HG03378 (cell line): Measurements from ENCODE around the gene BTBD6.

Experiments used
- ATAC-seq: cut with Tn5 transposase; IDR thresholded peaks from one replicate; pipeline ENCODE4 v1.9.1; 2021; ENCODE audit warnings: mild to moderate bottlenecking, moderate library complexity; ENCODE audit not compliant: unreplicated experiment

The BTBD6 gene

DNA sequence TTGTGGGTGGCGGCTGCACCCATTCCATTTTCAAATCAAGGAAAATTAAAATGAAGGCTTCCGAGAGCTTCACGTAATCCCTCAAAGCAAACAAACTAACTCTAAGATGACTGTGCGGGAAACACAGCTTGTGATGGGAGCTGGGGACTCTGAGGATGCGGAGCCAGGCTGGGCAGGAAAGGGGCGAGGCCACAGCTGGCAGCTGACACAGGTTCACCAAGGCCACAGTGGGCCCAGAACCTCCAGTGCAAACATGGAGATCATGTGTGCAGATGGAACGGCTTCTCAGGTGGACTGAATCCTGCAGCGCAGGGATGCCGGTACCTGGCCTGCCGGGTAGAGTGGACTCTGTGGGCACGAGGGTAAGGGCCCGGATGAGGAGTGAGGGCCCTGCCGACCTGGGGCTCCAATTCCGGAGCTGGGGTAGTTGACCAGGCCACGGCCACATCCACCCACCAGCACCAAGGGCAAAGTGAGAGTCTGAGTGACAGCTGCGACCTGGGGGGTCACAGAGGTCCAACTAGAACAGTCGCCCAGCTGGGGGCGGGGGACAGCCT is 19.2 kb upstream of the BTBD6 start:
- ATAC-seq, result no peak

DNA sequence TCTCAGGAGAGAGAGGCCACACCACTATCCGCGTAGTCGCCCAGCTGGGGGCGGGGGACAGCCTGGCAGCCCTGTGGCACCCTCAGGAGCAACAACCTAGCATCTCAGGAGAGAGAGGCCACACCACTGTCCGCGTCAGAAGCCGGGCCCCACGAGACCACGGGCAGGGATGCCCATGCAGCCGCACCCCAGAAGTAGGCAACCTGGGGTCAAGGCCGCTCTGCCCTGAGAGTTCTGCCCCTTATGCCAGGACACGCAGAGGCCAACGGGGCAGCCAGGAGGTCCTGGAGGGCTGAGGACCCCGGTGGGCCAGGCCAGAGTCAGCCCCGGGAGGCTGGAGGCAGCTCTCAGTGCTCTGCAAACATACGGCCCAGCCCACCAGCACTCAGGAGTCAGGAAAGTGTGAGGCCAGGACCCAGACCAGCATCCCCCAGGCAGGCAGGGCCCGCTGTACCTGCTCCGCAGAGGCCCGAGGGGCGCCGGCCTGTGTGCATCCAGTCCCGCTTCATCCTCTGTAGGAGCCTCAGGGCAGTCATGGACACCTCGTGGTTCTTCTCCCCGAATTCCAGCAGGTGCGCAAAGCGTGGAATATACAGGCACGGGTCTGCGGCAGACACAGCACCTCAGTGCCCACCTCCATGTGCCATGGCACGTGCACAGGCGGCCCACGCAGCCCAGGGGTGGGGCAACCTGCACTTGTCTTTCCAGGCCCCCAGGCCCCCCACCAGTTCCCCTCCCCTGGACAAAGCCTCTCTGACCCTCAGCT is 7.3 kb upstream of the BTBD6 start:
- no peak for ATAC-seq

DNA sequence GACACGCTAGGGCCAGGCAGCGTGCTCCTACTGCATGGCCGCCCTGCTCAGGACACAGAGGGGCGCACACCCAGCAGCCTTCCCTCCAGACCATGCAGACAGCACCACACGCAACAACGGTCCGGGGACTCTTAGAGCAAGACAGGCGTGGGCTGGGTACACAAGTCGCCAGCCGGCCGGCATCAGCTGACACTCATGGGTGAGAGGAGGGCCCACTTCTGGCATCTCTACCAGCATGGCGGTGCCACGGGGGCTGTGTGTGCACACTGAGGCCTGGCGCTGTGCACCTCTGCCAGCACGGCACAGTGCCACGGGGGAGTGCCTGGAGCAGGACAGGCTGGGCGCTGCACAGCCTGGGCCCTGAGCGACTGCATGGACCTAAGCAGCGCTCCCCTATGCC is 6.7 kb upstream of the BTBD6 start:
- ATAC-seq, result no peak

DNA sequence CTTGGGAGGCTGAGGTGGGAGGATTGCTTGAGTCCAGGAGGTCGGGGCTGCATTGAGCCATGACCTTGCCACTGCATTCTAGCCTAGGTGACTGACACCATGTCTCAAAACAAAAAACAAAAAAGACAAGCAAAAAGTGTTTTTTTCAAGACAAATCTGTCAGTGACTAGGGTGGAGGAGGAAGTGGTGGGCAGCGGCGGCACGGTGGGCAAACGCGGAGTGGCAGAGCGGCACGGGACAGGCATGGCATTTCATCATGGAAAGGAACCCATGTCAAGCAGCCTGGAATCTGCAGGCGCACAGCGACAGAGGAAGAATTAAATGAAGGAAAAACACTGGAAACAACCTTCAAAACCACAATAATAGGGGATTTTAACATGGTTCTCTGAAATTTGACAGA is 4.0 kb upstream of the BTBD6 start:
- ATAC-seq, result no peak

DNA sequence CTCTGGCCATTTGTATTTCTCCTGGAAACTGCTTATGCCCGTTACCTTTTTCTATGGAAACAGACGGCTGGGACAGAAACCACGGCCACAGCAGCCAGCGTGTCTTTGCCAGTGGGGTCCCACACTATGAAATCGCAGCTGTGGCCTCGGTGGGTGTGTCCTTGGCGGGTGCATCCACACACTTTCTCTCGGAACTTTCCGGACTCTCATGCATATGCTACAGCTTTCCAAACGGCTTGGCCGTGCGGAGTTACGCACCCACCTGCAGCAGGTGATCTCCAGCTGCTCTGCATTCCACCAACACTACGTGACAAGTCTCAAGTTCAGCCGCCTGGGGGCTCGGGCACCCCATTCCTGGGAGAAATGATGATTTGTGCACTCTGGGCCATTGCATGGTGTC is 1.3 kb upstream of the BTBD6 start:
- no peak for ATAC-seq

DNA sequence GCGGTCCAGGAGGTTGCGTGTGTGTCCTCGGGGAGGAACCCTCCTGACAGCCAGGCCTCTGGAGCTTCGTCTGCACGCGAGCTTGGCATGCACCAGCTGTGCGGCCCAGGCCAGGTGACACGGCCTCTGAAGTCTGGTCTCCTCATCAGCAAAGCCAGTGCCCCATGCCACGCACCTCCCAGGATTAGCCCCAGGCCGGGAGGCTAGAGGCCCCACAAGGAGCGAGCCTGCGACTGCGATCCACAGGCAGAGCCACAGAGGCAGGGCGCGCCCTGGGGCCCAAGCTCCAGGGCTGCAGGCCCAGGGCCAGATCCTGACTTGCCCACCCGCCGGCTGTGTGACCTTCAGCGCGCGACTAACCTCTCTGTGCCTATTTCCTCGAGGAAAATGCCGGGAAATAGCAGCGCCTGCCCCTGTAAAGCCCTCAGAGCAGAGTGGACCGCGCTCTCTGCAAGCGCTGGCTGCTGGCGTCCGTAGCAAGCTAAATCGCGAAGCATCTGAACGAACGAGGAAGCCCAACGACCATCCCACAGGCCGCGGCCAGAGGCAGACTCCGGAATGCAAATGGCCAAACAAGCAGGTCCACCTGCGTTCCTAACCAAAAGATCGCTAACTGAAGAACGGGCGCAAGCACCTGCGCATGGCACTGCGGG is 492 bp upstream of the BTBD6 start:
- ATAC-seq, result peak; percentile 24

DNA sequence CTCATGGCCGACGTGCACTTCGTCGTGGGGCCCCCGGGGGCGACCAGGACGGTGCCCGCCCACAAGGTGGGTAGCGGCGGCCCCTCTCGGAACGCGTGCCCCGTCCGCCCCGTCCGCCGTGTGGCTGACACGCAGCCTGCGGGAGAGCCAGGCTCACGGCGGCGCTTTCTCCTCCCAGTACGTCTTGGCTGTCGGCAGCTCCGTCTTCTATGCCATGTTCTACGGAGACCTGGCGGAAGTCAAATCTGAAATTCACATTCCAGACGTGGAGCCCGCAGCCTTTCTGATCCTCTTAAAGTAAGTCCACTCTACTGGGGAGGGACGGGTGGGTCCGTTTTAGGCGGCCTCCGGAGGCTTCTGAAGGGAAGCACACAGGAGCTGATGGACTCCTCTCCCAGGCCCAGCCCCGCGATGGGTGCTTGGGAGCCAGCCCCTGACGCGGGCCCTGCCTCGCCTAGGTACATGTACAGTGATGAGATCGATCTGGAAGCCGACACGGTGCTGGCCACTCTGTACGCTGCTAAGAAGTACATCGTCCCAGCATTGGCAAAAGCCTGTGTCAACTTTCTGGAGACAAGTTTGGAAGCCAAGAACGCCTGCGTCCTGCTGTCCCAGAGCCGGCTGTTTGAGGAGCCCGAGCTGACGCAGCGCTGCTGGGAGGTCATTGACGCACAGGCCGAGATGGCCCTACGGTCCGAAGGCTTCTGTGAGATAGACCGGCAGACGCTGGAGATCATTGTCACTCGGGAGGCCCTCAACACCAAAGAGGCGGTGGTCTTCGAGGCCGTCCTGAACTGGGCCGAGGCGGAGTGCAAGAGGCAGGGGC is 1.1 kb downstream of the BTBD6 start:
- no peak for ATAC-seq

DNA sequence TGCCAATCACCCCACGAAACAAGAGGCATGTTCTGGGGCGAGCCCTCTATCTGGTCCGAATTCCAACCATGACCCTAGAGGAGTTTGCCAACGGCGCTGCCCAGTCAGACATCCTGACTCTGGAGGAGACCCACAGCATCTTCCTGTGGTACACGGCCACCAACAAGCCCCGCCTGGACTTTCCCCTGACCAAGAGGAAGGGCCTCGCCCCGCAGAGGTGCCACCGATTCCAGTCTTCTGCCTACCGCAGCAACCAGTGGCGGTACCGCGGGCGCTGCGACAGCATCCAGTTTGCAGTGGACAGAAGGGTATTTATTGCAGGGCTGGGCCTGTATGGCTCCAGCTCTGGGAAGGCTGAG is 1.7 kb downstream of the BTBD6 start:
- no peak for ATAC-seq

DNA sequence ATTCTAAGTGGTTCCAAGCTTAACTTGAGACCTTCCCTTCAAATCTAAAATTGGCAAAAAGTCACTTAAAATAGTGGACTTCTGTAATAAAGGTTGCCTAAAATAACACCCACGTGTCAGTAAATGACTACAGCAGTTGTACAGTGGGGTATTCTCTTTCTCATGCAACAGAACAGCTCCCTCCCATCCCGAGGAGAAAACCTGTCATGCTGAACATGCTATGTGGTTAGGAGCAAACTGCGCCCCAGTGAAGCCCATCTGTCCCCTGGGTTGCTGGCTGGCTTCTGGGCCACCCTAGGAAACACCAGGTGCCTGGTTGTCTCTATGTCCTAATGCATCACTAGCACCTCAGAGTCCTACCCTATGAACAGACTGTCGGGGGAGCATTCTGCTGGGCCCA is 2.7 kb downstream of the BTBD6 start:
- ATAC-seq, result no peak

DNA sequence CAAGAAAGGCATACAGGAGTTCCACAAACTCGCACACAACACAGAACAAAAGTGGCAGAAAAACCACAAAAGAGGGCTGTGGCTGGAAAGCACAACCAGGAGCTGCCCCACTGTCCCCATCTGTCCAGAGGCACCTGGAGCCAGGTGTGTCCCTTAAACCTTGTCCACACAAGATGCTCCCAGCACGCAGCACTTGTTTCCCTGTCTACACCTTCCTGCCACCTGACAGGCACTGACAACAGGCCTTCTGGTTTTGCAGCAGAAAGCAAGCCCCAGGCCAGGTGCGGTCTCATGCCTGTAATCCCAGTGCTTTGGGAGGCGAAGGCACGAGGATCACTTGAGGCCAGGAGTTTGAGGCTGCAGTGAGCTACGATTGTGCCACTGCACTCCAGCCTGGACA is 3.6 kb downstream of the BTBD6 start:
- ATAC-seq, result no peak

DNA sequence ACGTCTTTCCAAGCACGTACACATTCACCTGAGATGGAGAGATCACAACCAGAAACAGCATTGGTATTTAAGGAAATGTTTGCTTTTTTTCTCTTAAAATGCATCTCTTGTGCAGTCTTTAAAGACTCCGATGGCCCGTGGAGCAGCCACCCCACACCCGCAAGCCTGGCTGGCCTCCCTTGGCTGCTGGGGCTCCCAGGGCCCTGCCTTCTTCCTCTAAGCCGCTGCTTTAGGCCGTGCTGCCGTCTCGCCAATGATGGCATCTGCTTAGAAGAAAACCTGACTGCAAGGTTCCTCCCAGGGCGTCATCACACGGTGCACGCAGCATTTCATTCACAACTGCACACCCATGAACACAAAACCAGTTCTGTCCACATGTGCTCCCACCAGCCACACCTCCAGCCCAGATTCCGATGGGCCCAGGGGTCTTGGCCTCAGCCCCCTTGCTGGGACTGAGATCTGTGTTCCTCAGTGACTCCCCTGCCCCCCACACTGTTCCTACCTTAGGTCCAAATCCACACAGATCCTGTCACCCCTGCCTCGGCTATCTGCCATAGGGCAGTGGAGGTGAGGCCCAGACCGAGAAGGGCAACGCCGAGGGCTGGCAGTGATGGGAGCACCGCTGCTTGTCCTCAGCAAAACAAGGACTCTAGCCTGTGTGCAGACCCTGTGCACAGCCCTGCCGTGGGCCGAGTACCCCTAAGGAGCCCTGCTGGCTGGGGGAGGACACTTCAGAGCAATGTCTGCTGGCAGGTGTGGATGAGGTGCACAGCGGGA is 4.4 kb downstream of the BTBD6 start:
- no peak for ATAC-seq

DNA sequence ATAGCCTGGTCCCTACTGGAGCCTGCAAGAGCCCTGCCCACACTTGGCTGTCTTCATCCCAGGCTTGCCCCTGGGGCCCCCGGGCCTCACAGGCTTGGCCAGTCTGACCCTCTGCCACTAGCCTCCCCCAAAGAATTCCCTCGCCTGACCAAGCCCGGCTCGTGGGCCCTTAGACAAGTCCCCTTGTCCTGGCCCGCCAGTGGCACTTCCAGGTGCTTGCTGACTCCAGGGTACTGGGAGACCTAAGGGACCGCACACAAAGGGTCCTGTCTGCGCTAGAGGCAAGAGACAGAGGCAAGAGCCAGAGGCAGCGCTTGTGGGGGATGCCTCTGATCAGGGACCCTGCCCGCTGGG is 5.0 kb downstream of the BTBD6 start:
- no peak for ATAC-seq

DNA sequence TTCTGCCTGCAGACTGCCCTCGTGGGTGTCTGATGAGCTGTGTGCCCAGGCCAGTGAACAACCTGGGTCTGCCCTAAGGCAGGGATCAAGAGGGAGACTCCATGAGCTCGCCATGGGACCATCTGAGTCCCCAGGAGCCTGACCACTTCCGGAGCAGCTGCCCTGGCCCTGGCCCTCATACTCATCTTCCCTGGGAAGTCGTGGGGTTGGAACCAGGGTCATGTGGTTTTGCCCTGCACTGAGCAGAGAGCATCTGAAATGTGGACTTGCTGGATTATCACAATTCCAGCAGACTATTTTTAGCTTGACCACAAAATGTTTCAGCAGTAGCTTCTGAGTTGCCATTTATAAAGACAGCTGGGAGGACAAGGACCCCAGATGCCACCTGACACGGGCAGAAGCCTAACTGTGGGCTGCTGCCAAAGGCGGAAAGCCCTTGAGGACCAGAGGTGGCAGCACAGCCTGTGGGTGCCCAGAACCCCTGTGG is 6.7 kb downstream of the BTBD6 start:
- ATAC-seq, result no peak

DNA sequence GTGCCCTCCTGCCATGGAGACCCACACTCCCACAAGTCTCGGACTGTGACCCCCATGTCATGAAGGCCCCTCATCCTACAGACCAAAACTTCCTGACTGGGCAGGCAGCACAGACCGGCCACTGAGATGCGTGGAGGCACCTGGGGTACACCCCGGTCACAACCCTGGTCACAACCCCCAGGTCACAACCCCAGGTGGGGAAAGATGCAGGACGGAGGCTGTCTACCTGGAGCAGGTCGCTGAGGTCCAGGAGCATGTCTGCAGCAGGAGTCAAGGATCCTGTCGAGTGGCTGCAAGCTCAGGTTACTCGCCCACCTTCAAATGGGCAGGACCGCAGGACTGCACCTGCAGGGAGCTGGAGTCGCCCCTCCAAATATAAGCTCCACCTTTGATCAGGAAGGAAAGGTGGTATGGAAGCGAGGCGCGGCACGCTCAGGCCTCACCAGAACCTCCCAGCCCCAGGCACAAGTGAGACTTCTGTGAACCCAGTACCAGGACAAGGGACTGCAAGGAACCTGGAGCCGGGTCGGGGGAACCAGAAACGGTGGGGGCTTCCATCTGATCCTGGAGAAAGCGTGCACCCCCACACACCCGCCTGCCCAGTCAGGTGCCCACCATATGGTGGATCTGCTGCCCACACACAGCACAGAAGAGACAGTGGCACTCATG is 8.1 kb downstream of the BTBD6 start:
- ATAC-seq, result no peak

DNA sequence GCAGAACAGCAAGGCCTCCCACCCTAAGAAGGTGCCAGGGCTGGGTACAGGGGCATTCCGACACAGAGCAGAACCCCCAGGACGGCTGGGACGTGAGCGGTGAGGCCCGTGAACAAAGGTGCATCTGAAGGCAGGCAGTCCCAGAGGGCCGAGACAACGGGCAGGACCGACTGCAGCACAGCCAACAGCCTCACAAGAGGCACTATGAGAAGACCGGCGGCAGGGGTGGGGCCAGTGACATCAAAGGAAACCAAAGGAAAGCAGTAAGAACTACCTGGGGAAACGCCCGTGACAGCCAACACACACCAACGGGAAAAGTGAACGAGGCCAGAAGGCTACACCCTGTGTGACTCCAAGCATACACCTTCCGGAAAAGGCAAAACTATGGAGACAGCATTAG is 9.1 kb downstream of the BTBD6 start:
- no peak for ATAC-seq

DNA sequence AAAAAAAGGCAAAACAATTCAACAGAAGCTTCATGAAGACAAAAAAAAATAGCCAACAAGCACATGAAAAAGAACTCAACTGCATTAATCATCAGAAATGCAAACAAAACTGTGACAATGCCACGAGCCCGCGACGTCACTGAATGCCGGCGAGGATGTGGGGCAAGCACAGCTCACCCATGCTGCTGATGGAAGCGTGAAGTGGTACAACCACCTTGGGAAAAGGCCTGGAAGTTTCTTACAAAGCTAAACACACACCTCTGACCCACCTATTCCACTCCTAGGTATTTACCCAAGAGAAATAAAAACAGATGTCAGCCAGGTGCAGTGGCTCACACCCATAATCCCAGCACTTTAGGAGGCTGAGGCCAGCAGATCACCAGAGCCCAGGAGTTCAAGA is 10.5 kb downstream of the BTBD6 start:
- ATAC-seq, result no peak

DNA sequence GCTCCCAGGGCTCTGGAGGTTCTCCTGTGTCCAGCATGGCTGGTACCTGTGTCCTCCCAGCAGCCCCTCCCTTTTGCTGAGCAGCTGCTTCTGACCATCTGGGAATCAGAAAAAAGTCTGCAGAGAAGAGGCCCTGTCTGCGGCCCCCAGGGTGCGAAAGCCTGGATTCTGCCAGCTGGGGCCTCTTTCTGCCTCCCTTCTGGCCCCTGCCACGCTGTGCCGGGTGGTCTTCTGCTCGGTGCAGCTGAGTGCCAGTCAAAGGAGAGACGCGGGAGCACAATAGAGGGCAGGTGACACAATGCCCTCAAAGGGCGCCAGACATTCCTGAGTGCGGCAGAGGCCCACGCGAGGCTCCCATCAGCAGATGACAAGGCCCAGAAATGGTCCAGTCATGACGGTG is 12.6 kb downstream of the BTBD6 start:
- ATAC-seq, result no peak

DNA sequence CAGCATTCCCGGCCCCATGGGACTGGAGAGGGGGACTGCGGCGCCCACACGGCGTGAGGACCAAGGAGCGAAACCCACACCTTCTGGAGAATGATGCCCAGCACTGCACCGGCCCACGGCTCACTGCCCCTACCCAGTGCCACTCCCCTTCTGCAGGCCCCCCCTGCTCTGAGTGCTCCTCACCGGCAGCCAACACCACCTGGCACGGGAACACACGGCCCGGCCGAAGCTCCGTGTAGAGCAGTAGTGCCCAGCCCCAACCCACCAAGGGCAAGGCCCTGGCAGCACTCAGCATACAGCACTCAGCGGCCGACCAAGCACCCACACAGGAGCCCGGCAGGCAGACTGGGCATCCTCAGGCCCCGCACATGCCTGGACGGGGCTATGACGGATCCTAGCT is 13.4 kb downstream of the BTBD6 start:
- ATAC-seq, result no peak

DNA sequence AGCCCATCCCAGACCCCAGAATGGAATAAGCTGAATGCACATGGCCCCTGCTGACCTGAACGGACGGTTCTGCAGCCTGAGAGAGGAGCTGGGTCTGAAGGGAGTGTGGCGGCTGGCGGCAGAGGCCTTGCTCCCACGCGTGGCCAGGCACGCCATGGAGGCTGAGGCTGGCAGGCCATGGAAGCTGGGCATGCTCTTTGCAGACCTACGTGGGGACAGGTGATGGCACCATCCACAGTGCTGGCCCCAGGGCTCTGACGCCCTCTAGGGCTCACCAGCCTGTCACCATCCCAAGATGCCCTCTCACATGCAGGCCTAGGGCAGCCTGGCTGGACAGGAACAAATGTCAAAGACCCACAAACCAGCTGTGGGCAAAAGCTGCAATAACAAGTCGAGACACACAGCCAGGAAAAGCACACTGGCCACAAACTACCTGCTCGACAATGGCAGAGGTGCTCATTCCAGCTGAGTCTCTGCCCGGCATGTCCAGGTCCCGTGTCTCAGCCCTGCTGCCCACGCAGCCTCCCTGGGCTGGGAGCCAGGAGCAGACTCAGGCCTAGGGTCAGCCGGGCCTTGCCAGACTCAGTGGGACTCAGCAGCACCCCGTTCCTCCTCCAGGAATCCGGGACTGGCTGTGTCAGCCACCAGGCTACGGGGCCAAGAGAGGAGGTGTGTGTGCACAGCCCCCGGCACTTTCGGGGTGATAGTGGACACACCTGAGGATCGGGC is 19.7 kb downstream of the BTBD6 start:
- ATAC-seq, result no peak
